WTC11 (cell line): Measurements from ENCODE around the gene ATL1. TPM values are rescaled to one million over a fixed set of nuclear protein-coding genes. Genes with fewer than 3 reads are reported as not detected.

ENCODE experiments used
- ATAC-seq: fragments of 200-7000 bp; cut with Tn5 transposase; 2 replicates; pipeline ENCODE4 v1.10.0; 2021; ENCODE audit warnings: mild to moderate bottlenecking, moderate library complexity
- CTCF ChIA-PET: fragments of 300-600 bp; sonication (Branson Sonifier 250); formaldehyde crosslinking; loops from one replicate; lab custom pipeline; 2021; ENCODE audit warnings: antibody characterized with exemption; lab: Charles Lee
- POLR2A ChIA-PET: fragments of 350-600 bp; sonication (Branson Sonifier 250); formaldehyde crosslinking; loops from one replicate; lab custom pipeline; 2021; ENCODE audit warnings: antibody characterized with exemption; lab: Charles Lee
- DNase-seq: peaks from one replicate; pipeline ENCODE4 v3.0.0; 2021; ENCODE audit warnings: low spot score
- H3K27ac Mint-ChIP-seq: 2 replicates; pipeline ENCODE4 v1.8.0; 2021; ENCODE audit warnings: mixed read lengths
- H3K27me3 Mint-ChIP-seq: 2 replicates; pipeline ENCODE4 v1.8.0; 2021; ENCODE audit warnings: low read depth, mild to moderate bottlenecking, moderate library complexity, mixed read lengths
- H3K36me3 Mint-ChIP-seq: 2 replicates; pipeline ENCODE4 v1.8.0; 2021; ENCODE audit warnings: mixed read lengths
- H3K4me1 Mint-ChIP-seq: 2 replicates; pipeline ENCODE4 v1.8.0; 2022; ENCODE audit warnings: mixed read lengths
- H3K4me3 Mint-ChIP-seq: 2 replicates; pipeline ENCODE4 v1.8.0; 2021; ENCODE audit warnings: mild to moderate bottlenecking, moderate library complexity, mixed read lengths
- H3K9me3 Mint-ChIP-seq: 2 replicates; pipeline ENCODE4 v1.8.0; 2021; ENCODE audit warnings: mixed read lengths
- ARID4B ChIP-seq: sonication (generic); formaldehyde crosslinking; IDR thresholded peaks from 2 replicates; pipeline ENCODE4 v1.8.0; 2023; ENCODE audit warnings: missing genetic modification reagents, mild to moderate bottlenecking, borderline replicate concordance
- FOXP1 ChIP-seq: sonication (generic); formaldehyde crosslinking; IDR thresholded peaks from 2 replicates; pipeline ENCODE4 v1.8.0; 2022; ENCODE audit warnings: missing genetic modification reagents, mild to moderate bottlenecking, moderate library complexity, borderline replicate concordance
- GABPB1 ChIP-seq: sonication (generic); formaldehyde crosslinking; IDR thresholded peaks from 2 replicates; pipeline ENCODE4 v1.8.1; 2023; ENCODE audit warnings: mild to moderate bottlenecking, missing genetic modification reagents
- GRHL2 ChIP-seq: fragments of 250-450 bp; sonication (Bioruptor Pico); IDR thresholded peaks from 2 replicates; pipeline ENCODE4 v1.8.0; 2022; ENCODE audit warnings: mild to moderate bottlenecking, moderate library complexity; ENCODE audit not compliant: insufficient replicate concordance, severe bottlenecking
- HMGXB4 ChIP-seq: sonication (generic); formaldehyde crosslinking; IDR thresholded peaks from 2 replicates; pipeline ENCODE4 v1.8.1; 2023; ENCODE audit warnings: mild to moderate bottlenecking, moderate library complexity, missing genetic modification reagents
- MAX ChIP-seq: sonication (generic); formaldehyde crosslinking; IDR thresholded peaks from 2 replicates; pipeline ENCODE4 v1.8.0; 2022; ENCODE audit warnings: mild to moderate bottlenecking, missing genetic modification reagents
- MXD4 ChIP-seq: fragments of 250-450 bp; sonication (Bioruptor Pico); IDR thresholded peaks from 2 replicates; pipeline ENCODE4 v1.8.0; 2021; ENCODE audit warnings: mild to moderate bottlenecking, moderate library complexity, borderline replicate concordance
- NFE2L1 ChIP-seq: sonication (generic); formaldehyde crosslinking; IDR thresholded peaks from 2 replicates; pipeline ENCODE4 v1.8.1; 2023; ENCODE audit warnings: missing genetic modification reagents
- NFYB ChIP-seq: sonication (generic); formaldehyde crosslinking; conservative IDR thresholded peaks from 2 replicates; pipeline ENCODE4 v1.8.0; 2022; ENCODE audit warnings: low read depth, missing genetic modification reagents
- RORB ChIP-seq: fragments of 250-450 bp; sonication (Bioruptor Pico); IDR thresholded peaks from 2 replicates; pipeline ENCODE4 v1.9.0; 2021; ENCODE audit warnings: mild to moderate bottlenecking
- ZNF138 ChIP-seq: sonication (generic); formaldehyde crosslinking; conservative IDR thresholded peaks from 2 replicates; pipeline ENCODE4 v1.8.1; 2022; ENCODE audit warnings: mild to moderate bottlenecking, moderate library complexity, missing genetic modification reagents
- ZNF232 ChIP-seq: sonication (generic); formaldehyde crosslinking; IDR thresholded peaks from 2 replicates; pipeline ENCODE4 v1.8.0; 2022; ENCODE audit warnings: mild to moderate bottlenecking, missing genetic modification reagents
- ZNF263 ChIP-seq: sonication (generic); formaldehyde crosslinking; IDR thresholded peaks from 2 replicates; pipeline ENCODE4 v1.8.1; 2022; ENCODE audit warnings: low read depth, mild to moderate bottlenecking, moderate library complexity, missing genetic modification reagents
- ZNF317 ChIP-seq: sonication (generic); formaldehyde crosslinking; IDR thresholded peaks from 2 replicates; pipeline ENCODE4 v1.8.1; 2023; ENCODE audit warnings: low read depth, mild to moderate bottlenecking, moderate library complexity, missing genetic modification reagents, borderline replicate concordance
- ZNF512 ChIP-seq: sonication (generic); formaldehyde crosslinking; IDR thresholded peaks from 2 replicates; pipeline ENCODE4 v1.8.1; 2022; ENCODE audit warnings: missing genetic modification reagents, borderline replicate concordance
- total RNA-seq: library from RNA; stranded (reverse); gene quantifications from 3 replicates; pipeline ENCODE4 v1.2.3, GENCODE V29; 2021
- TF ChIP-seq, protein P1 (sequence below): fragments of 200-600 bp; IDR thresholded peaks from 2 replicates; pipeline ENCODE4 v1.8.0; 2022; ENCODE audit warnings: antibody characterized with exemption
- TF ChIP-seq, protein P2 (sequence below): sonication (generic); formaldehyde crosslinking; IDR thresholded peaks from 2 replicates; pipeline ENCODE4 v1.8.1; 2022; ENCODE audit warnings: low read depth, mild to moderate bottlenecking, moderate library complexity, missing genetic modification reagents, borderline replicate concordance

Gene ATL1
- total RNA-seq, 1 experiment from 2014 or later: 3.7 TPM

DNA sequence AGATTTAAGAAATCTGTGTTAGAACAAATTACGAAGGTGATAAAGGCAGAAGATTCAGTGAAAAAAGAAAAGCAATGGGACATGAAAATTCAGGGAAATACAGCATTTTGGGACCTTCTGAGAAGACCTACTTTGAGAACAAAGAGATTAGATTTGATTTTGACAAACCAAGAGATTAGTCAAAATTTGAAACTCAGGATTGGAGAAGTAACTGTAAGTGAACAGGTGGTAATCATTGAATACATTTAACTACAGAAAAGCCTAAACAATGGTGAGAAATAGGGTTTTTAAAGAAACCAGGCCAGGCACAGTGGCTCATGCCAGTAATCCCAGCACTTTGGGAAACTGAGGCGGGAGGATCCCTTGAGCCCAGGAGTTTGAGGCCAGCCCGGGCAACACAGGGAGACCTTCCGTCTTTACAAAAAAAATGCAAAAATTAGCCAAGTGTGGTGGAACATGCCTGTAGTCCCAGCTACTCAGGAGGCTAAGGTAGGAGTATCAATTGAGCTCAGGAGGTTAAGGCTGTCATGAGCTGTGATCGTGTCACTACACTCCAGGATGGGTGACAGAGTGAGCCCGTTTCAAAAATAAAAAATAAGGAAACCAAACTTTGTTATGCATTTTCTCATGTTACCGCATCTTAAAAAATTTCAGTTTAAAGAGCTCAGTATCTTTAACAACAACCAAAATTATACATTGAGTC lies 117.0 kb downstream of the ATL1 start (continued):
- TF ChIP-seq ARID4B (CRISPR knock-in tag) (no peak), ZNF263 (CRISPR knock-in tag) (no peak), NFE2L1 (CRISPR knock-in tag) (no peak)

GRCh38 chr14:50677527-50678063 lies 117.7 kb downstream of the ATL1 start:
- no peak for DNase-seq
- Mint-ChIP-seq H3K4me3 (no peak overlapping the region), H3K9me3 (no peaks in the 10 kb centered on the region), H3K27me3 (no peaks in the 10 kb centered on the region), H3K27ac (peak overlapping the region; percentile 2; the same call in 1 of the 2 replicates), H3K36me3 (no peaks in the 10 kb centered on the region), H3K4me1 (peaks cover 15% of the 10 kb centered on the region)
- peak; percentile 38; the same call in 1 of the 2 replicates for ATAC-seq
- POLR2A ChIA-PET: interaction anchor here (1.2 kb wide), 1 partner anchor 9 kb away, joined by 3 read pairs; no protein-coding TSS in a partner anchor
- TF ChIP-seq HMGXB4 (CRISPR knock-in tag): no peak
- no peak for TF ChIP-seq FOXP1 (CRISPR knock-in tag)
- TF ChIP-seq, protein P1, sequence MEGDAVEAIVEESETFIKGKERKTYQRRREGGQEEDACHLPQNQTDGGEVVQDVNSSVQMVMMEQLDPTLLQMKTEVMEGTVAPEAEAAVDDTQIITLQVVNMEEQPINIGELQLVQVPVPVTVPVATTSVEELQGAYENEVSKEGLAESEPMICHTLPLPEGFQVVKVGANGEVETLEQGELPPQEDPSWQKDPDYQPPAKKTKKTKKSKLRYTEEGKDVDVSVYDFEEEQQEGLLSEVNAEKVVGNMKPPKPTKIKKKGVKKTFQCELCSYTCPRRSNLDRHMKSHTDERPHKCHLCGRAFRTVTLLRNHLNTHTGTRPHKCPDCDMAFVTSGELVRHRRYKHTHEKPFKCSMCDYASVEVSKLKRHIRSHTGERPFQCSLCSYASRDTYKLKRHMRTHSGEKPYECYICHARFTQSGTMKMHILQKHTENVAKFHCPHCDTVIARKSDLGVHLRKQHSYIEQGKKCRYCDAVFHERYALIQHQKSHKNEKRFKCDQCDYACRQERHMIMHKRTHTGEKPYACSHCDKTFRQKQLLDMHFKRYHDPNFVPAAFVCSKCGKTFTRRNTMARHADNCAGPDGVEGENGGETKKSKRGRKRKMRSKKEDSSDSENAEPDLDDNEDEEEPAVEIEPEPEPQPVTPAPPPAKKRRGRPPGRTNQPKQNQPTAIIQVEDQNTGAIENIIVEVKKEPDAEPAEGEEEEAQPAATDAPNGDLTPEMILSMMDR: no peak
- no peak for TF ChIP-seq GABPB1 (CRISPR knock-in tag)
- no peak for TF ChIP-seq ZNF317 (CRISPR knock-in tag)
- no peak for TF ChIP-seq ZNF138 (CRISPR knock-in tag)
- TF ChIP-seq RORB (CRISPR knock-in tag): no peak
- CTCF ChIA-PET: interaction anchor here (1.2 kb wide), 1 partner anchor 37 kb away, joined by 4 read pairs; no protein-coding TSS in a partner anchor

DNA sequence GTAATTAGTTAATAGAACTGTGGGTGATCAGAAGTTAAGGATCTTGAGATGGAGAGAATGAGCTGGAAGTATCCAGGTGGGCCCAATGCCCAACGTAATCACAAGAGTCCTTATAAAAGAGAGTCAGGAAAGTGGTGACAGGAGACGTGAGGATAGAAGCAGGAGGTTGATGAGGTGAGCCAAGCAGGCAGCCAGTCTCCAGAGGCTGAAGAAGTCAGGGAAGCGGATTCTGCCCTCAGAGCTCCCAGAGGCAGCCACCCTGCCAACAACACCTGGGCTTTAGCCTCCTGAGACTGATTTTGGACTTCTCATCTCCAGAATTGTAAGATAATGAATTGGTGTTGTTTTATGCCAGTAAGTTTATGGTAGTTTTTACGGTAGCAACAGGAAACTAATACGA lies 118.2 kb downstream of the ATL1 start:
- DNase-seq (no peak), ATAC-seq (peak; percentile 44)
- Mint-ChIP-seq H3K4me1 (peaks cover 15% of the 10 kb centered on the region), H3K27ac (0 out of 2 replicates have a peak overlapping the region, but pooled peaks have one; percentile 58), H3K4me3 (no peak overlapping the region), H3K9me3 (no peaks in the 10 kb centered on the region), H3K27me3 (no peaks in the 10 kb centered on the region), H3K36me3 (no peaks in the 10 kb centered on the region)
- TF ChIP-seq ZNF512 (CRISPR knock-in tag) (no peak), ZNF232 (CRISPR knock-in tag) (no peak), ZNF138 (CRISPR knock-in tag) (no peak), NFYB (no peak), MXD4 (CRISPR knock-in tag) (no peak), GRHL2 (CRISPR knock-in tag) (no peak), MAX (CRISPR knock-in tag) (no peak)
- TF ChIP-seq, protein P2, sequence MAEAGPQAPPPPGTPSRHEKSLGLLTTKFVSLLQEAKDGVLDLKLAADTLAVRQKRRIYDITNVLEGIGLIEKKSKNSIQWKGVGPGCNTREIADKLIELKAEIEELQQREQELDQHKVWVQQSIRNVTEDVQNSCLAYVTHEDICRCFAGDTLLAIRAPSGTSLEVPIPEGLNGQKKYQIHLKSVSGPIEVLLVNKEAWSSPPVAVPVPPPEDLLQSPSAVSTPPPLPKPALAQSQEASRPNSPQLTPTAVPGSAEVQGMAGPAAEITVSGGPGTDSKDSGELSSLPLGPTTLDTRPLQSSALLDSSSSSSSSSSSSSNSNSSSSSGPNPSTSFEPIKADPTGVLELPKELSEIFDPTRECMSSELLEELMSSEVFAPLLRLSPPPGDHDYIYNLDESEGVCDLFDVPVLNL (CRISPR knock-in tag): no peak
- ChIA-PET CTCF (no interaction called here), POLR2A (interaction anchor here (1.2 kb wide), 1 partner anchor 9 kb away, joined by 3 read pairs; no protein-coding TSS in a partner anchor)
